HG03378 (cell line): ENCODE data around the gene EIF4G2.
"Not testable (repeated sequence)": the region's sequence is repeated elsewhere in the genome, so short reads cannot be mapped to it uniquely, and the experiment has no call there.

ENCODE experiments used
- ATAC-seq: cut with Tn5 transposase; IDR thresholded peaks from one replicate; pipeline ENCODE4 v1.9.1; 2021; ENCODE audit warnings: mild to moderate bottlenecking, moderate library complexity; ENCODE audit not compliant: unreplicated experiment

The EIF4G2 gene

GRCh38 chr11:10808553-10809372, at the start of gene EIF4G2:
Gene EIF4G2 (minus strand): TSS chr11:10808926.
- ATAC-seq = peak; percentile 92

- ATAC-seq = peak; percentile 90
These were observed 49.1 kb upstream of the EIF4G2 start, which contains the start of gene ZBED5 for GRCh38 chr11:10857709-10858438. Gene ZBED5 (minus strand): TSS chr11:10858053. CDS start chr11:10854945, 3,108 bp downstream.

DNA sequence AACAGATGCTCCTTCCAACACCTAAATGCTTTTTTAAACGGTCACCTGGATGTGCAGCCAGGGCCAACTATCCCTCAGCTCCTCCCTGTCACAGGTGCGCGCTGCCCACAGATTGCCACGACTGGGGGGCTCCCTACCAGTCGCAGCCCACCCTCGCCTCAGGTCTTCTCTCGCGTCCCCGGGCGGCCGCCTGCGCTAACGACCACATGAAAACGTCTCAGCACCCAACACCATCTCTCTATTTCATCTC, 48.7 kb upstream of the EIF4G2 start:
- ATAC-seq = no peak

DNA sequence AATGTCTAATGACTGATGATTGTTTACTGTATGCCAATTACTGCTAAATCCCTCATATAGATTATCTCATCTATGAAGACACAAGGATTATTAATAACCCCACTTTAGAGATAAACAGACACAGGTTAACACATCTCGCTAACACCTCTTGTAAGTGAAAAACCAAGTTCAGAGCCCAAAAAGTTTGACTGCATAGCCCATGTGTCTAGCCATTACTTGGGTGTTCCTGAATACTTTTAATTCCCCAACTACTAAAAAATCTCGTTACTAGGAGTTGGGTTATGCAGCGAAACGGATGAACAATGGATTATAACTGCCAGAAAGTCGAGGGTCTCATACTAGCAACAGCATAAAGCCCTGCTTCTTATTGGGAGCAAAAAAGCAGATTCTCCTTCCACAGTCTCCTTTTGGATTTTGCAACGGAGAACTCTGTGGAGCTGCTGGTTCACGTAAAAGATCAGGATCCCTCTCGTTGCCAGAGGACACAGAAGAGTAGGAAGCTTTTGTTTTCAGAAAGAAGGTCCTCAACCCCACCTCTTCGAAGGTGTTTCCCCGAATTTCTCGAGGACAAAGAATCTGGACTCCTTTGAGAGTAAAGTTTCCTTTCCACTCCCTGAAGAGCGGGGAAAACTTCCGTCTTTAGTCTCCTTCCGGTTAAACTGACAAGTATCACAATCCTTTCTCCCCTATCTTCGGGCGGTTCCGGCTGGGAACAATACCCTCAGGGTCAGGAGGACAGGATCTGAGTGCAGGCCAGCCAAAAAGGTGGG, 48.1 kb upstream of the EIF4G2 start:
- ATAC-seq = no peak

- ATAC-seq = no peak
These were observed 46.6 kb upstream of the EIF4G2 start for GRCh38 chr11:10855295-10855694.

DNA sequence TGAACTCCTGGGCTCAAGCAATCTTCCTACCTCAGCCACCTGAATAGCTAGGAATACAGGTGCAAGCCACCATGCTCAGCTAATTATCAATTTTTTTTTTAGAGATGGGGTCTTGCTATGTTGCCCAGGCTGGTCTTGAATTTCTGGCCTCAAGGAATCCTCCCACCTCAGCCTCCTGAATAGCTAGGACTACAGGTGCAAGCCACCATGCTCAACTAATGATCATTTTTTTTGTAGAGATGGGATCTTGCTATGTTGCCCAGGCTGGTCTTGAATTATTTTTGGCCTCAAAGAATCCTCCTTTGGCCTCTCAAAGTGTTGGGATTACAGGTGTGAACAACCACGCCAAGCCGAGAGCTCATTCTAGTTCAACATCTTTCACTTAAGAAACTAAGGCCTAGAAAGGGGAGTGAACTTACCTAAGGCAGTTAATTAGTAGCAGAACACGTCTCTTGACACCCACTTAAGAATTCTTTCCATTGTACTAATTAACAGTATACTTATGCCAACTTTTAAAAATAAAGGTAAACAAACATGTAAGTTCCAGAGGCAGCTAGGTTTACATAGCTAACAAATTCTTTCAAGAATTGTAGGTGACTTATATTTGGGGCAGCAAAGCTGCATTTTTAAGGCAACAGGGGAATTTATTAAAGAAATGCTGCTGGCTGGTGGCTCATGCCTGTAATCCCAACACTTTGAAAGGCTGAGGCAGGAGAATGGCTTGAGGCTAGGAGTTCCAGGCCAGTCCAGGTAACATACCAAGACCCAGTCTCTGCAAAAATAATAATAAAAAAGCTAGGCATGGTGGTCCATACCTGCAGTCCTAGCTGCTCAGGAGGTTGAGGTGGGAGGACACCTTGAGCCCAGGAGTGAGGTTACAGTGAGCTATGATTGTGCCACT, 39.5 kb upstream of the EIF4G2 start:
- ATAC-seq = no peak

GRCh38 chr11:10846660-10847059, 37.9 kb upstream of the EIF4G2 start:
- ATAC-seq = no peak

GRCh38 chr11:10845589-10845988, 36.9 kb upstream of the EIF4G2 start:
- ATAC-seq = no peak

GRCh38 chr11:10844796-10845195, 36.1 kb upstream of the EIF4G2 start:
- no peak for ATAC-seq

- no peak for ATAC-seq
These were observed 35.6 kb upstream of the EIF4G2 start for GRCh38 chr11:10844356-10844755.

- ATAC-seq = no peak
These were observed 30.2 kb upstream of the EIF4G2 start for GRCh38 chr11:10838881-10839280.

- no peak for ATAC-seq
These were observed 29.4 kb upstream of the EIF4G2 start for GRCh38 chr11:10838083-10838482.

GRCh38 chr11:10836884-10837283, 28.2 kb upstream of the EIF4G2 start:
- ATAC-seq = not testable (repeated sequence)

- ATAC-seq = no peak
These were observed 20.4 kb upstream of the EIF4G2 start for GRCh38 chr11:10829139-10829538.

- ATAC-seq = no peak
These were observed 19.7 kb upstream of the EIF4G2 start for GRCh38 chr11:10828402-10828801.

DNA sequence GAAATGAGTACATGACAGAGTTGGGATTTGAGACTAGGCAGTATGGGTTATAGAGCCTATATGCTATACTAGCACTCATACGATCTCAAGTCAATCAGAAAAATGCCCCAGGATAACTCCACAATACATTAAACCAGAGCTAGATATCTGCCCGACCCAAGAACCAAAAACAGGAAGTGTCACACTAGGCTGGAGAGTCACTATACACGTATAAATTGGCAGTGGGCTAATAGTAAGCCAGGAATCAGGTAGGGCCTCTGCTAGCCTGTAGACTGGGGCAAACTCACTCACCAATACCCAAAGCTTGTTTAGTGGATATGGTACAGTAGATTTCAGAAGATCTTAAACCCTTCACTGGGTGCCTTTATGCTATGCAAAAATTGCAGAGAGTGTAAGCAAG, 16.2 kb upstream of the EIF4G2 start:
- no peak for ATAC-seq

DNA sequence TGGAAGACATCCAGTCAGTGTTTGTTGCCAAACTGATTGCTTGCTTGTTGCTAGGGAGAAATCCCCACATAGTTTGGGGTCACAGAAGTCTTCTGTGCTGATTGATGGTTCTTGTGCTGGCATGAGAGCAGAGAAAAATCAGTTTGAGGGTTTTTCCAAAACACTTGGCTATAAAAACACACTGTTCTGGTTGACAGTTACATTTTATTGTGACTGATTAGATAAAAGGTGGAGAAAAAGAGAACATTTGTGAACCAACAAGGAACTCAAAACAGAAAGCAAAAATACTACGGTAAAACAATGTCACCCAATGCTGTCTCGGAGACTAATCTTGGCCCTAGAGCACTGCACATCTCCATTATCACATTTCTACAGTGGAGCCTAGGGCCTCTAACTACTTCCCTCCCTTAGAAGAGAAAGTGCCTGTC, 14.4 kb upstream of the EIF4G2 start:
- ATAC-seq = no peak

- ATAC-seq = not testable (repeated sequence)
These were observed 13.8 kb upstream of the EIF4G2 start for GRCh38 chr11:10822491-10822890.

DNA sequence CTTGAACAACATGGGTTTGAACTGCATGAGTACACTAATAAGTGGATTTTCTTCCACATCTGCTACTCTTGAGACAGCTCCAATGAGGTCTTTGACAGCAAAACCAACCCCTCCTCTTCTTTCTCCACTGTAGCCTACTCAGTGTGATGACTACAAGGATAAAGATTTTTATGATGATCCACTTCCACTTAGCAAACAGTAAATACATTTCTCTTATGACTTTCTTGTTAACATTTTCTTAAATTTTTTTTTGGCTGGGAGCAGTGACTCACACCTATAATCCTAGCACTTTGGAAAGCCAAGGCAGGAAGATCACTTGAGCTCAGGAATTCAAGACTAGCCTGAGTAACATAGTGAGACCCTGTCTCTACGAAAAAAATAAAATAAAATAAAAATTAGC, 9.9 kb upstream of the EIF4G2 start:
- no peak for ATAC-seq

DNA sequence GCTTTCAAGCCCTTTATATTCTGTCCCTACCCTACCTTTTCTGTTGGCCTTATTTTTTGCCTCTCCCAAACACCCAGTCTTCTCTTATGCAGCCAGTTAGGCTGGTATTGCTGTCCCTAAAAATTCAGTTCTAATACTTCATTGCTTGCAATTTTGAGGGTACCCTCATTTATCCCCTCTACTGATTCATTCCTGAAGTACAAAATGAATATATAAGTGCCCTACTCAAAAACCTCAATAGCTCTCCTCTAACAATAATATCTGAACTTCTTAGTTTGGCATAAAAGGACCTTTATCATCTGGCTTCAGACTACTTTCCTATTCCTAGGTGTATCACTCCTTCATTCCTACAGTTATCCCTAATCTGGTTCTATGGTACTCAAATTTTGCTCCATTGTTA, 5.2 kb upstream of the EIF4G2 start:
- no peak for ATAC-seq
